Neutrophil (primary cell): ENCODE results near the gene DCLRE1B.
A peak's percentile ranks its signal among the peaks of the same experiment; 100 is the strongest.

Source experiments
- H3K27ac ChIP-seq: fragments of 200-600 bp; sonication (generic); 2 replicates; pipeline ENCODE4 v1.5.1; 2016; ENCODE audit warnings: mild to moderate bottlenecking, moderate library complexity
- H3K27me3 ChIP-seq: fragments of 200-600 bp; sonication (generic); 2 replicates; pipeline ENCODE4 v1.6.0; 2016; ENCODE audit warnings: mild to moderate bottlenecking
- H3K36me3 ChIP-seq: fragments of 200-600 bp; sonication (generic); 2 replicates; pipeline ENCODE4 v1.5.1; 2017
- H3K4me1 ChIP-seq, 2 experiments: fragments of 200-600 bp in 1 of 2; sonication (generic) in 1 of 2; 1 replicate in 1 of 2; 2 replicates in 1 of 2; pipeline versions ENCODE4 v1.5.1 to v1.6.1; 2013 to 2016; ENCODE audit warnings: low read depth in 1 of 2, low read length in 1 of 2, mild to moderate bottlenecking in 1 of 2, moderate library complexity in 1 of 2; ENCODE audit not compliant: control insufficient read depth in 1 of 2, insufficient read depth in 1 of 2
- H3K4me3 ChIP-seq, 2 experiments: fragments of 200-600 bp in 1 of 2; sonication (generic) in 1 of 2; 1 replicate in 1 of 2; 2 replicates in 1 of 2; pipeline ENCODE4 v1.5.1; 2013 to 2016; ENCODE audit warnings: low read depth in 1 of 2, low read length in 1 of 2, mild to moderate bottlenecking in 1 of 2, moderate library complexity in 1 of 2
- H3K9me3 ChIP-seq: fragments of 200-600 bp; sonication (generic); 2 replicates; pipeline ENCODE4 v1.5.1; 2016
- TF ChIP-seq, protein P1 (sequence below): fragments of 200-600 bp; sonication (generic); IDR thresholded peaks from 2 replicates; pipeline ENCODE4 v1.5.1; 2016; ENCODE audit warnings: antibody characterized with exemption

The DCLRE1B gene

DNA sequence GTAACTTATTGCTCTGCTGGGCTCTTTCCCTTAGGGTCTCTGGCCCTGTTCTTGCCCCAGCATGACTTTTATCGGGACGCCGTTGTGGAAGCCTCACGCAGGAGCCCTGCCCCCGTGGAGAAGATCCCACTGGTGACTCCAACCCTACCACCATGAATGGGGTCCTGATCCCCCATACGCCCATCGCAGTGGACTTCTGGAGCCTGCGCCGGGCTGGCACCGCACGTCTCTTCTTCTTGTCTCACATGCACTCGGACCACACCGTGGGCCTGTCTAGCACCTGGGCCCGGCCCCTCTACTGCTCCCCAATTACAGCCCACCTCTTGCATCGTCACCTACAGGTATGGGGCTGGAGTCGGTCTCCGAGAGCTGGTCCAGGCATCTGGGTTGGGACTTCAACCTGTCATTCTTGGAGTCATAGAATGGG, 322 bp downstream of the DCLRE1B start:
- TF ChIP-seq, protein P1, sequence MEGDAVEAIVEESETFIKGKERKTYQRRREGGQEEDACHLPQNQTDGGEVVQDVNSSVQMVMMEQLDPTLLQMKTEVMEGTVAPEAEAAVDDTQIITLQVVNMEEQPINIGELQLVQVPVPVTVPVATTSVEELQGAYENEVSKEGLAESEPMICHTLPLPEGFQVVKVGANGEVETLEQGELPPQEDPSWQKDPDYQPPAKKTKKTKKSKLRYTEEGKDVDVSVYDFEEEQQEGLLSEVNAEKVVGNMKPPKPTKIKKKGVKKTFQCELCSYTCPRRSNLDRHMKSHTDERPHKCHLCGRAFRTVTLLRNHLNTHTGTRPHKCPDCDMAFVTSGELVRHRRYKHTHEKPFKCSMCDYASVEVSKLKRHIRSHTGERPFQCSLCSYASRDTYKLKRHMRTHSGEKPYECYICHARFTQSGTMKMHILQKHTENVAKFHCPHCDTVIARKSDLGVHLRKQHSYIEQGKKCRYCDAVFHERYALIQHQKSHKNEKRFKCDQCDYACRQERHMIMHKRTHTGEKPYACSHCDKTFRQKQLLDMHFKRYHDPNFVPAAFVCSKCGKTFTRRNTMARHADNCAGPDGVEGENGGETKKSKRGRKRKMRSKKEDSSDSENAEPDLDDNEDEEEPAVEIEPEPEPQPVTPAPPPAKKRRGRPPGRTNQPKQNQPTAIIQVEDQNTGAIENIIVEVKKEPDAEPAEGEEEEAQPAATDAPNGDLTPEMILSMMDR = no peak
- no peaks in the 10 kb centered on the region for H3K36me3 ChIP-seq

DNA sequence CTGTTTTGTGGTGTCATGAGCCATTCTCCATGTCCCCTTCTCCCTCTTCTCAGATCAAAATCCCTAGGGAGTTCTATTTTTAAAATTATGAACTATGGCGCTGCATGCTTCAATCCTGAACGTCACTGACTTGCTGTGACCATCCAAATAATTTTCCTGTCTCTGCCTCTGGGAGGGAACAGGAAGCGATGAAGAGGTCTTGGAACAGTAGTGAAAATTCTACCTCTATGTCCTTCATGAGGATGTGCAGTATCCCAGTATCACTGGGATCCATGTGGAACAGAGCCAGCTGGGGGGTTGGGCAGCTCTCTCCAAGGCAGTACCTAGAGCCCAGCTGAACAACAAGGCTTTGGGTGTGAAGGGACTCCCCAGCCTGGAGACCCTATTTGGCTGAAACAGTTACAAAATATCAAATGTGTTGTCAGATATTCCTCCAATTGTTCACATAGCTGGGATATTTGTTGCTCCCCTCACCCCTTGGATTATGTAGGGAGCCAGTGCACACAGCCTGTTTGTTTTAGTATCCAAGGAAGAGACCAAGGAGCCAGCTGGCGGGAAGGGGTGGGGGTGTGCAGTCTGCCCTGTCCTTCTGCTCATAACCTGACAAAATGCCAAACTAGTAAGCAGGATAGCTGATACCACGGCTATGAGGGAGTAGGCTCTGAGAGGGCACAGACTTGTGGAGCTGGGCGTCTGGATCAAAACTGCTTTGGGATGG, 7.6 kb downstream of the DCLRE1B start:
- Histone ChIP-seq H3K27ac (no peak overlapping the region), H3K4me1 (peaks cover 15 to 21% of the 10 kb centered on the region in 2 experiments), H3K27me3 (no peaks in the 10 kb centered on the region), H3K4me3 (no peak overlapping the region), H3K36me3 (peaks cover 16% of the 10 kb centered on the region), H3K9me3 (no peaks in the 10 kb centered on the region)
- TF ChIP-seq, protein P1 = no peak

More for the DNA sequence above, 322 bp downstream of the DCLRE1B start:
- no peaks in the 10 kb centered on the region for H3K27me3 ChIP-seq
- peak overlapping the region; percentile 70 to 83 for H3K4me3 ChIP-seq
- no peaks in the 10 kb centered on the region for H3K9me3 ChIP-seq
- H3K4me1 ChIP-seq = peaks cover 68 to 72% of the 10 kb centered on the region in 2 experiments
- peak overlapping the region; percentile 93 for H3K27ac ChIP-seq

DNA sequence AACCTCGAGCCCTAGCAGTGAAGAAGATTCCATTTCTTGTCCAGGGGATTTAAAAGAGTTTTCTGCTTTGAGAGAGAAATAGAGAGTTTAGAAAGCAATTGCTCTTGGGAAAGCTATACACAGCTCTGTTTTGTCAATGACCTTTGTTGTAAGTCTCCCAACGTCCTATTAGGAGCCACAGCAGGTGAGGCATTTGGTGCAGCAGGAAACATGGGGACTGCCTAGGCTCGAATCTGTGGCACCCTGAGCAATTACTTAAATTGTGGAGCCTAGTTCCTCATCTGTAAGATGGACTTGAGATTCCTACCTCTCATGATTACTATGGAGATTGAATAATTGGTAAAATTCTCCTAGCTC, 8.2 kb downstream of the DCLRE1B start:
- Histone ChIP-seq H3K9me3 (no peaks in the 10 kb centered on the region), H3K27me3 (no peaks in the 10 kb centered on the region), H3K4me3 (no peak overlapping the region), H3K27ac (no peak overlapping the region), H3K4me1 (peaks cover 15 to 23% of the 10 kb centered on the region in 2 experiments), H3K36me3 (peaks cover 16% of the 10 kb centered on the region)
- TF ChIP-seq, protein P1 = no peak

DNA sequence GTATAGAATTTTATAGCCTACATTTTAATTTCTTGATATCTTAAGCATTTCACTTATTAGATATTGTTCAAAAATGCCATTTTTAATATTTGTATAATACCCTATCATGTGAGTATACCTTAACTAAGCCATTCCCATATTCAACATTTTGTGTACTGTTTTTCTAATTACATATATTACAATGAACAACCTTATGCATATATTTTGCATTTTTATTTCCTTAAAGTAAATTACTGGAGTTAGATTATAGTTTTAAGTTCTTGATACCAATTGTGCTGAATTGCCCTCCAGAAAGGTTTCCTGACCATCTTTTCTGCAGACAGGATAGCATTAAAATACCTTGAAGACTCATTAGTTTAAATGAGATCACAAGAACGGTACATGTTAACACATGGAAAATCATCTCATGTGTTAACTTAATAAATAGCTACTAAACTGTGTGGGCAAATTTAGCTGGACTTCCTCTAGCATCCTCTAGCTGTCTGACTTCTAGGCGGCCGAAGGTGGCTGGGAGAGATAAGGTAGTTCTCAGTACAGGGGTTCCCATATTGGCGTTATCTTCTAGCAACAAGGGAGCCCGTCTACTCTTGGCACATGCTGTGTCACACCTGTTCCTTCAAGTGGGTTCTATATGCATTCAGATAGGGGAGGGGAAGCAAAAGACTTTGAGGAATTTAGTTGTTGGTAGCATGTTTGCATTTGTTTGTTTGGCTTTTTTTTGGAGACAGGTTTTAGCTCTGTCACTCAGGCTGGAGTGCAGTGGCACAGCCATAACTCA, 8.9 kb downstream of the DCLRE1B start:
- Histone ChIP-seq H3K9me3 (no peaks in the 10 kb centered on the region), H3K27me3 (no peaks in the 10 kb centered on the region)
- TF ChIP-seq, protein P1 = no peak

DNA sequence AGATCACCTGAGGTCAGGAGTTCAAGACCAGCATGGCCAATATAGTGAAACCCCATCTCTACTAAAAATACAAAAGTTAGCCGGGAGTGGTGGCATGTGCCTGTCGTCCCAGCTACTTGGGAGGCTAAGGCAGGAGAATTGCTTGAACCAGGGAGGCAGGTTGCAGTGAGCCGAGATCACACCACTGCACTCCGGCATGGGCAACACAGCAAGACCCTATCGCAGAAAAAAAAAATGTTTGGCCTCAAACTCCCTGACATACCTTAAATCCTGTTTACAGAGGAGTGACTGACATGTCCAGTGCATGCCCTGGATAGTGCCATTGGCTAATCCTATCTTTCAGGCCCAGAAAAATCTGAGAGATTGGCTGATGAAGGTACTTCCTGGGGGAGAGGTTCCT, 11.8 kb downstream of the DCLRE1B start:
- H3K27ac ChIP-seq = no peak overlapping the region
- TF ChIP-seq, protein P1 = no peak
- no peak overlapping the region for H3K4me3 ChIP-seq
- H3K4me1 ChIP-seq = peaks cover 0 to 4% of the 10 kb centered on the region in 2 experiments
- no peaks in the 10 kb centered on the region for H3K27me3 ChIP-seq
- peaks cover 3% of the 10 kb centered on the region for H3K36me3 ChIP-seq
- H3K9me3 ChIP-seq = no peaks in the 10 kb centered on the region

More for the DNA sequence above, 8.9 kb downstream of the DCLRE1B start:
- no peak overlapping the region for H3K4me3 ChIP-seq
- H3K4me1 ChIP-seq = peaks cover 10 to 15% of the 10 kb centered on the region in 2 experiments
- no peak overlapping the region for H3K27ac ChIP-seq
- peaks cover 16% of the 10 kb centered on the region for H3K36me3 ChIP-seq
